HG02970 (cell line): ENCODE results near the gene PRKD1.
"Not testable (repeated sequence)": the region's sequence is repeated elsewhere in the genome, so short reads cannot be mapped to it uniquely, and the experiment has no call there.

Experiments used
- ATAC-seq: cut with Tn5 transposase; IDR thresholded peaks from one replicate; pipeline ENCODE4 v1.9.1; 2021; ENCODE audit warnings: mild to moderate bottlenecking, moderate library complexity, moderate number of reproducible peaks; ENCODE audit not compliant: unreplicated experiment, low FRiP score

The PRKD1 gene

GRCh38 chr14:29840369-29840892 is 87.2 kb downstream of the PRKD1 start:
- not testable (repeated sequence) for ATAC-seq

GRCh38 chr14:29839691-29840090 is 88.0 kb downstream of the PRKD1 start:
- ATAC-seq, result not testable (repeated sequence)

- no peak for ATAC-seq
Measured at GRCh38 chr14:29838752-29839151, 88.9 kb downstream of the PRKD1 start.

GRCh38 chr14:29836395-29836794 is 91.3 kb downstream of the PRKD1 start:
- ATAC-seq, result no peak

- ATAC-seq, result no peak
Measured at GRCh38 chr14:29832042-29832441, 95.6 kb downstream of the PRKD1 start.

- ATAC-seq, result no peak
Measured at GRCh38 chr14:29829851-29830250, 97.8 kb downstream of the PRKD1 start.

GRCh38 chr14:29823816-29824215 is 103.8 kb downstream of the PRKD1 start:
- ATAC-seq, result no peak

GRCh38 chr14:29822430-29822709 is 105.3 kb downstream of the PRKD1 start:
- no peak for ATAC-seq

GRCh38 chr14:29821661-29822429 is 105.8 kb downstream of the PRKD1 start:
- no peak for ATAC-seq

- ATAC-seq, result no peak
Measured at GRCh38 chr14:29821242-29821641, 106.4 kb downstream of the PRKD1 start.

GRCh38 chr14:29820785-29821184 is 106.9 kb downstream of the PRKD1 start:
- no peak for ATAC-seq

GRCh38 chr14:29817767-29818405 is 109.8 kb downstream of the PRKD1 start:
- no peak for ATAC-seq

- no peak for ATAC-seq
Measured at GRCh38 chr14:29815016-29815674, 112.5 kb downstream of the PRKD1 start.

GRCh38 chr14:29814156-29815015 is 113.3 kb downstream of the PRKD1 start:
- no peak for ATAC-seq

GRCh38 chr14:29810682-29811081 is 117.0 kb downstream of the PRKD1 start:
- no peak for ATAC-seq

- ATAC-seq, result no peak
Measured at GRCh38 chr14:29810064-29810463, 117.6 kb downstream of the PRKD1 start.

GRCh38 chr14:29806124-29806517 is 121.5 kb downstream of the PRKD1 start:
- ATAC-seq, result no peak

- ATAC-seq, result no peak
Measured at GRCh38 chr14:29805415-29806123, 122.1 kb downstream of the PRKD1 start.

GRCh38 chr14:29804481-29805266 is 123.0 kb downstream of the PRKD1 start:
- ATAC-seq, result no peak
